GM12878 (cell line): ENCODE results near the gene BPIFB3. TPM values are rescaled to one million over a fixed set of nuclear protein-coding genes. Genes with fewer than 3 reads are reported as not detected.

ENCODE experiments used
- ATAC-seq: fragments of 200-7000 bp; cut with Tn5 transposase; 3 replicates; pipeline ENCODE4 v1.9.1; 2020; ENCODE audit warnings: mild to moderate bottlenecking, moderate library complexity
- BruUV-seq: library from RNA; stranded (reverse); fragments of 400-500 nt; replicated peaks from 2 replicates; lab custom pipeline; 2021; lab: Mats Ljungman, UMichigan
- CTCF ChIA-PET: fragments of 300-600 bp; sonication (Branson Sonifier 250); formaldehyde crosslinking; extraction: SDS; loops from one replicate; lab custom pipeline; 2021; ENCODE audit warnings: inconsistent platforms; lab: Yijun Ruan, JAX
- POLR2A ChIA-PET: fragments of 350-600 bp; formaldehyde crosslinking; extraction: SDS; loops from one replicate; lab custom pipeline; 2021; ENCODE audit warnings: inconsistent platforms; lab: Charles Lee
- RAD21 ChIA-PET: fragments of 300-600 bp; sonication (Branson Sonifier 250); formaldehyde crosslinking; loops from one replicate; lab custom pipeline; 2023; ENCODE audit warnings: antibody characterized with exemption; ENCODE audit not compliant: unreplicated experiment; lab: Charles Lee
- SMC1A ChIA-PET: fragments of 300-600 bp; sonication (Branson Sonifier 250); formaldehyde crosslinking; loops from one replicate; lab custom pipeline; 2023; ENCODE audit not compliant: unreplicated experiment, uncharacterized antibody; lab: Charles Lee
- DNase-seq: peaks from one replicate; pipeline ENCODE4 v3.0.0-alpha.2; 2011; ENCODE audit warnings: low read depth, low spot score
- FAIRE-seq: peaks from 3 replicates; lab custom pipeline; 2011; peaks lifted over from hg19 to GRCh38; lab: Jason Lieb, UNC
- H2AFZ ChIP-seq: 2 replicates; pipeline ENCODE4 v1.6.0; 2011; ENCODE audit warnings: low read depth, low read length, control low read depth; ENCODE audit not compliant: control insufficient read depth
- H3K27ac ChIP-seq: 2 replicates; pipeline ENCODE4 v1.5.1; 2011; ENCODE audit warnings: control low read depth; ENCODE audit not compliant: control insufficient read depth, insufficient read depth
- H3K27me3 ChIP-seq, 2 experiments: replicated peaks in 1 of 2; 2 replicates each; pipeline versions ENCODE4 v1.6.0 to v1.6.1; 2011; ENCODE audit warnings: low read length in 1 of 2; ENCODE audit not compliant: control insufficient read depth in 2 of 2, insufficient read depth in 2 of 2
- H3K36me3 ChIP-seq, 2 experiments: 2 replicates each; pipeline ENCODE4 v1.5.1; 2011; ENCODE audit warnings: low read length in 1 of 2; ENCODE audit not compliant: control insufficient read depth in 2 of 2, insufficient read depth in 2 of 2
- H3K4me1 ChIP-seq: 2 replicates; pipeline ENCODE4 v1.6.1; 2011; ENCODE audit warnings: mild to moderate bottlenecking, low read length, moderate library complexity, mixed read lengths; ENCODE audit not compliant: control insufficient read depth, insufficient read depth
- H3K4me2 ChIP-seq: 2 replicates; pipeline ENCODE4 v1.6.0; 2011; ENCODE audit warnings: control low read depth; ENCODE audit not compliant: control insufficient read depth, insufficient read depth
- H3K4me3 ChIP-seq: fragments of 200-600 bp; sonication (generic); 2 replicates; pipeline ENCODE4 v1.5.1; 2016
- H3K79me2 ChIP-seq: 2 replicates; pipeline ENCODE4 v1.6.0; 2011; ENCODE audit warnings: low read length; ENCODE audit not compliant: control insufficient read depth, insufficient read depth
- H3K9ac ChIP-seq: 2 replicates; pipeline ENCODE4 v1.8.0; 2011; ENCODE audit warnings: low read length, control low read depth, mixed read lengths; ENCODE audit not compliant: control insufficient read depth, insufficient read depth
- H3K9me3 ChIP-seq: replicated peaks from 3 replicates; pipeline ENCODE4 v1.5.1; 2011; ENCODE audit warnings: mild to moderate bottlenecking, low read length; ENCODE audit not compliant: control insufficient read depth, insufficient read depth
- H4K20me1 ChIP-seq: 2 replicates; pipeline ENCODE4 v1.6.0; 2011; ENCODE audit not compliant: control insufficient read depth, insufficient read depth
- BRCA1 ChIP-seq: IDR thresholded peaks from 2 replicates; pipeline ENCODE4 v1.6.1; 2011; ENCODE audit warnings: low read depth, low read length, improper control_type of control experiment
- CBX5 ChIP-seq: sonication (generic); IDR thresholded peaks from 2 replicates; pipeline ENCODE4 v1.6.1; 2016; ENCODE audit warnings: low read depth, moderate library complexity, mild to moderate bottlenecking, inconsistent platforms
- NFXL1 ChIP-seq: fragments of 450-650 bp; IDR thresholded peaks from 2 replicates; pipeline ENCODE4 v1.6.1; 2017; ENCODE audit warnings: antibody characterized with exemption, mild to moderate bottlenecking, borderline replicate concordance
- SMAD5 ChIP-seq: IDR thresholded peaks from 2 replicates; pipeline ENCODE4 v1.6.1; 2016; ENCODE audit warnings: antibody characterized with exemption, low read depth
- STAT3 ChIP-seq: IDR thresholded peaks from 2 replicates; pipeline ENCODE4 v1.6.1; 2011; ENCODE audit warnings: low read depth, low read length, improper control_type of control experiment
- SUPT20H ChIP-seq: IDR thresholded peaks from 2 replicates; pipeline ENCODE4 v1.6.1; 2011; ENCODE audit warnings: low read depth, mild to moderate bottlenecking, low read length, moderate library complexity, borderline replicate concordance; ENCODE audit not compliant: control insufficient read depth
- WGBS: methylation state at CpG from one replicate; pipeline ENCODE4 v1.1.6; 2016; ENCODE audit warnings: low lambda C conversion rate; ENCODE audit not compliant: insufficient replicate concordance, insufficient coverage; ENCODE audit errors: missing lambda C conversion rate; 5-methylcytosine and 5-hydroxymethylcytosine counted together
- in situ Hi-C: fragments of 300-500 bp; cut with MboI; formaldehyde crosslinking; loops from 9 replicates; pipeline ENCODE4 v1.14.3; 2018; ENCODE audit warnings: mixed read lengths
- intact Hi-C: fragments of 100-400 bp; cut with micrococcal nuclease; formaldehyde crosslinking; loops from one replicate; pipeline ENCODE4 v1.14.2; 2022; ENCODE audit not compliant: unreplicated experiment
- polyA plus RNA-seq, 11 experiments: library from polyadenylated mRNA; depleted of rRNA in 4 of 11; unstranded in 6 of 11; stranded (reverse) in 5 of 11; fragments of >200 nt; fragmentation: Nextera tagmentation in 4 of 11; fragmentation: Illumina TruSeq in 1 of 11; extraction: Ambion mirVana in 4 of 11; extraction: Trizol in 1 of 11; gene quantifications; 1 replicate in 1 of 11; 2 replicates in 10 of 11; pipeline versions ENCODE4 v1.2.1 to v1.2.3, GENCODE V29; 2011 to 2016; ENCODE audit warnings: inconsistent platforms in 2 of 11, missing spikeins in 2 of 11, low read depth in 1 of 11
- total RNA-seq, 4 experiments: library from RNA; depleted of rRNA in 3 of 4; stranded (reverse); fragments of >200 nt in 3 of 4; fragmentation: Illumina TruSeq in 1 of 4; extraction: Trizol in 1 of 4; gene quantifications; 2 replicates each; pipeline versions ENCODE4 v1.2.1 to v1.2.3, GENCODE V29; 2013 to 2021
- TF ChIP-seq, protein P1 (sequence below): fragments of 450-650 bp; IDR thresholded peaks from 2 replicates; pipeline ENCODE4 v1.6.1; 2016; ENCODE audit warnings: mild to moderate bottlenecking

BPIFB3 gene
- total and polyA plus RNA-seq, 10 of the 15 experiments (the other 5 are each of a cell fraction or from before 2014, with no cell fraction given), result not detected

DNA sequence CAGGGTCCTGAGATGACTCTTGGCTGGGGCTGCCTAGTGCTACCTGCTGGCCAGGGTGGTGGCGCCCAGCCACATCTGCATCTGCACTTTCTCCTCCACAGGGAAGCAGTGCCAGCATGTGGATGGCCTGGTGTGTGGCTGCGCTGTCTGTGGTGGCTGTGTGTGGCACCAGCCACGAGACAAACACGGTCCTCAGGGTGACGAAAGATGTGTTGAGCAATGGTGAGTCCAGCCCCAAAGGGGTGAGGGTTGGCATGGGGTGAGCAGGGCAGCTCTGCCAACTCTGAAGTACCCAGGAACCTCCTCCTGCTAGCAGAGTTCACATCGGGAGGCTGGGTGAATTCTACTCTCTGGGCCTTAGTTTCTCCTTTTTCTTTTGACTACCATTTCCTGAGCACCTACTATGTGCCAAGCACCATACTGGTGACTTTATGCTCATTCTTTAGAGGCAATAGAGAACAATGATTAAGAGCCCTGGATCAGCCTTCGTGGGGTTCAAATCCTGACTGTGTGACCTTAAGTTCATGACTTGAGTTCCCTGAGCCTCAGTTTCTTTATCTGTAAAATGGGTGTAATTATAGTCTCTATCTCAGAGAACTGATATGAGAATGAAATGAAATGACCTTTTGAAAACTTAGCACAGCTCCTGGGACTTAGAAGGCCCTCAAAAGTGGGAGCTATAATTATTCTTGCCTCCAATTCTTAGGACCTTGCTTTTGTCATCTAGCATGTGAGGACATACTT is 27.9 kb downstream of the BPIFB3 start:
- ChIA-PET RAD21 (no interaction called here), CTCF (no interaction called here), POLR2A (no interaction called here), SMC1A (no interaction called here)
- H3K9ac ChIP-seq, result no peak overlapping the region
- TF ChIP-seq SUPT20H (no peak), CBX5 (no peak), NFXL1 (no peak)
- TF ChIP-seq, protein P1, sequence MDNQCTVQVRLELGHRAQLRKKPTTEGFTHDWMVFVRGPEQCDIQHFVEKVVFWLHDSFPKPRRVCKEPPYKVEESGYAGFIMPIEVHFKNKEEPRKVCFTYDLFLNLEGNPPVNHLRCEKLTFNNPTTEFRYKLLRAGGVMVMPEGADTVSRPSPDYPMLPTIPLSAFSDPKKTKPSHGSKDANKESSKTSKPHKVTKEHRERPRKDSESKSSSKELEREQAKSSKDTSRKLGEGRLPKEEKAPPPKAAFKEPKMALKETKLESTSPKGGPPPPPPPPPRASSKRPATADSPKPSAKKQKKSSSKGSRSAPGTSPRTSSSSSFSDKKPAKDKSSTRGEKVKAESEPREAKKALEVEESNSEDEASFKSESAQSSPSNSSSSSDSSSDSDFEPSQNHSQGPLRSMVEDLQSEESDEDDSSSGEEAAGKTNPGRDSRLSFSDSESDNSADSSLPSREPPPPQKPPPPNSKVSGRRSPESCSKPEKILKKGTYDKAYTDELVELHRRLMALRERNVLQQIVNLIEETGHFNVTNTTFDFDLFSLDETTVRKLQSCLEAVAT, result no peak
- no TSS peak for BruUV-seq
- no peaks in the 10 kb centered on the region for H4K20me1 ChIP-seq
- H3K27ac ChIP-seq, result no peak overlapping the region
- no peak overlapping the region for H3K4me3 ChIP-seq
- H3K9me3 ChIP-seq, result no peaks in the 10 kb centered on the region
- H3K4me2 ChIP-seq, result no peak overlapping the region
- no peaks in the 10 kb centered on the region for H3K4me1 ChIP-seq
- DNase-seq (no peak), ATAC-seq (no peak), FAIRE-seq (no peak)
- 47% methylated on average over 7 of the region's 7 CpGs for WGBS
- peaks cover 0 to 4% of the 10 kb centered on the region in 2 experiments; a peak in 2 of 4 replicates for H3K27me3 ChIP-seq
- H2AFZ ChIP-seq, result no peak overlapping the region
- in situ Hi-C loops (no loop called here), intact Hi-C loops (no loop called here)
- no peaks in the 10 kb centered on the region for H3K36me3 ChIP-seq
- no peaks in the 10 kb centered on the region for H3K79me2 ChIP-seq

DNA sequence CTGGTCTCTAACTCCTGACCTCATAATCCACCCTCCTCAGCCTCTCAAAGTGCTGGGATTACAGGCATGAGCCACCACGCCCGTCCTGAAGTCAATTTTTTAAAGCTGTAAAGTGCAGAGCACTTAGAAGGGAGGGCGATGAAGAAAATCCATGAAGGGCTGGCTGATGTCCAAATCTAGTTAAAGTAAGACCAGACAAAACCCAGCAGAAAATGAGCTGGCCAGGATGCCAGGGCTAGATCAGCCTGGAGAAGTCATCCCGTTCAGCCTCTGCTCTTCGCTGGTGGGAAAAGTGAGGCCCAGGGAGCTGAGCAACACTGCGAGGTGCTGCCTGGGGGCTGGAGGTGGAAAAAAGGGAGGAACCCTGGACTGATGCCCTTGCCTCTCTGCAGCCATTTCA is 28.8 kb downstream of the BPIFB3 start:
- 15% methylated on average over 6 of the region's 6 CpGs for WGBS
- TF ChIP-seq BRCA1 (no peak), SMAD5 (no peak), STAT3 (no peak)
- intact Hi-C loops (no loop called here), in situ Hi-C loops (no loop called here)
- no peak for DNase-seq
- Histone ChIP-seq H3K36me3 (no peaks in the 10 kb centered on the region), H3K9ac (no peak overlapping the region), H3K27me3 (peaks cover 0 to 4% of the 10 kb centered on the region in 2 experiments; a peak in 2 of 4 replicates), H3K4me2 (no peak overlapping the region), H3K27ac (no peak overlapping the region), H4K20me1 (no peaks in the 10 kb centered on the region), H3K4me1 (no peaks in the 10 kb centered on the region), H3K9me3 (no peaks in the 10 kb centered on the region), H3K79me2 (no peaks in the 10 kb centered on the region), H2AFZ (no peak overlapping the region), H3K4me3 (no peak overlapping the region)
- FAIRE-seq, result no peak
- ChIA-PET POLR2A (no interaction called here), SMC1A (no interaction called here), RAD21 (interaction anchor here (0.5 to 0.6 kb wide), 2 partner anchors 217 to 339 kb away, joined by 3 read pairs; no protein-coding TSS in a partner anchor), CTCF (no interaction called here)
- BruUV-seq, result no TSS peak
- ATAC-seq, result no peak
